Measurements from ENCODE around the gene CCT5.
"Not testable (repeated sequence)": the region's sequence is repeated elsewhere in the genome, so short reads cannot be mapped to it uniquely, and the experiment has no call there.

CCT5 gene

GRCh38 chr5:10244342-10244944, 5.6 kb upstream of the CCT5 start:
- TF ChIP-seq CTCF (IDR thresholded peaks at IDR 0.05; ENCODE audit: low read depth, low read length), result no peak

GRCh38 chr5:10246761-10247160, 3.3 kb upstream of the CCT5 start:
- no peak overlapping the region for H3K4me3 ChIP-seq (ENCODE audit: low read depth, low read length)
- TF ChIP-seq CTCF (IDR thresholded peaks at IDR 0.05; ENCODE audit: low read depth, low read length), result no peak

More at GRCh38 chr5:10244342-10244944, 5.6 kb upstream of the CCT5 start:
- no peak overlapping the region for H3K4me3 ChIP-seq (ENCODE audit: low read depth, low read length)

GRCh38 chr5:10247217-10247616, 2.9 kb upstream of the CCT5 start:
- H3K4me3 ChIP-seq (ENCODE audit: low read depth, low read length), result not testable (repeated sequence)

- TF ChIP-seq CTCF (IDR thresholded peaks at IDR 0.05; ENCODE audit: low read depth, low read length), result no peak
- peak overlapping the region; percentile 96 for H3K4me3 ChIP-seq (ENCODE audit: low read depth, low read length)
These were observed 1.5 kb upstream of the CCT5 start for GRCh38 chr5:10248378-10249260.

- peak overlapping the region; percentile 96 for H3K4me3 ChIP-seq (ENCODE audit: low read depth, low read length)
- no peak for TF ChIP-seq CTCF (IDR thresholded peaks at IDR 0.05; ENCODE audit: low read depth, low read length)
These were observed 761 bp downstream of the CCT5 start for GRCh38 chr5:10250806-10251276.

GRCh38 chr5:10251405-10251804, 1.3 kb downstream of the CCT5 start:
- no peak for TF ChIP-seq CTCF (IDR thresholded peaks at IDR 0.05; ENCODE audit: low read depth, low read length)
- H3K4me3 ChIP-seq (ENCODE audit: low read depth, low read length), result peak overlapping the region; percentile 96

- no peak overlapping the region for H3K4me3 ChIP-seq (ENCODE audit: low read depth, low read length)
- TF ChIP-seq CTCF (IDR thresholded peaks at IDR 0.05; ENCODE audit: low read depth, low read length), result no peak
These were observed 3.3 kb downstream of the CCT5 start for GRCh38 chr5:10253390-10253789.

Measured in WI38 (cell line).